ENCODE results near the gene SLC9A8.

GRCh38 chr20:49850463-49851230, 38.0 kb downstream of the SLC9A8 start:
- no peak for TF ChIP-seq EZH2 (IDR thresholded peaks at IDR 0.05; ENCODE audit: borderline replicate concordance, low read depth, low read length, severe bottlenecking)
- TF ChIP-seq POLR2A (IDR thresholded peaks at IDR 0.05; ENCODE audit: low read depth, low read length), result no peak
- no peak for TF ChIP-seq CTCF (IDR thresholded peaks at IDR 0.05; ENCODE audit: extremely low read depth in 1 of 2, insufficient read depth in 1 of 2, low read depth in 1 of 2, low read length in 2 of 2)
- no peak for TF ChIP-seq POLR2AphosphoS5 (IDR thresholded peaks at IDR 0.05; ENCODE audit: insufficient read depth, low read depth, low read length)

Data from endothelial cell of umbilical vein (primary cell).